Neural progenitor cell (in vitro differentiated cells): ENCODE data around the gene SPTBN4. TPM values are rescaled to one million over a fixed set of nuclear protein-coding genes. Genes with fewer than 3 reads are reported as not detected.
"Not testable (repeated sequence)": the region's sequence is repeated elsewhere in the genome, so short reads cannot be mapped to it uniquely, and the experiment has no call there.

Experiments used
- DNase-seq: peaks from one replicate; pipeline ENCODE4 v3.0.0-alpha.2; 2016; ENCODE audit warnings: low spot score
- H2AFZ ChIP-seq: fragments of 200-600 bp; sonication (generic); replicated peaks from 2 replicates; pipeline ENCODE4 v1.6.1; 2016; ENCODE audit warnings: antibody characterized with exemption
- H3F3A ChIP-seq: fragments of 200-600 bp; sonication (generic); 2 replicates; pipeline ENCODE4 v1.6.1; 2016; ENCODE audit warnings: antibody characterized with exemption, low read depth
- H3K27ac ChIP-seq: fragments of 200-600 bp; sonication (generic); 2 replicates; pipeline ENCODE4 v1.5.1; 2016; ENCODE audit warnings: mild to moderate bottlenecking
- H3K27me3 ChIP-seq: fragments of 200-600 bp; sonication (generic); 2 replicates; pipeline ENCODE4 v1.6.1; 2016; ENCODE audit warnings: mild to moderate bottlenecking, moderate library complexity
- H3K36me3 ChIP-seq: fragments of 200-600 bp; sonication (generic); 2 replicates; pipeline ENCODE4 v1.5.1; 2016
- H3K4me1 ChIP-seq: fragments of 200-600 bp; sonication (generic); 2 replicates; pipeline ENCODE4 v1.6.1; 2016; ENCODE audit warnings: mixed run types
- H3K4me2 ChIP-seq: fragments of 200-600 bp; sonication (generic); 2 replicates; pipeline ENCODE4 v1.6.1; 2016
- H3K4me3 ChIP-seq: fragments of 200-600 bp; sonication (generic); 2 replicates; pipeline ENCODE4 v1.5.1; 2016
- H3K79me2 ChIP-seq: fragments of 200-600 bp; sonication (generic); 2 replicates; pipeline ENCODE4 v1.6.1; 2016; ENCODE audit warnings: low read depth
- H3K9ac ChIP-seq: fragments of 200-600 bp; sonication (generic); 2 replicates; pipeline ENCODE4 v1.6.1; 2016
- H3K9me3 ChIP-seq: fragments of 200-600 bp; sonication (generic); 2 replicates; pipeline ENCODE4 v1.5.1; 2016; ENCODE audit warnings: low read depth
- H4K20me1 ChIP-seq: fragments of 200-600 bp; sonication (generic); 2 replicates; pipeline ENCODE4 v1.6.1; 2016; ENCODE audit warnings: low read depth
- H3K27ac Mint-ChIP-seq: 3 replicates; pipeline ENCODE4 v1.8.0; 2021; ENCODE audit warnings: mixed read lengths
- H3K27me3 Mint-ChIP-seq: 2 replicates; pipeline ENCODE4 v1.8.0; 2022; ENCODE audit warnings: low read depth, mild to moderate bottlenecking, inconsistent platforms, moderate library complexity, mixed read lengths; ENCODE audit not compliant: insufficient read depth
- H3K36me3 Mint-ChIP-seq: 3 replicates; pipeline ENCODE4 v1.8.0; 2021; ENCODE audit warnings: mixed read lengths
- H3K4me1 Mint-ChIP-seq: 3 replicates; pipeline ENCODE4 v1.8.0; 2021; ENCODE audit warnings: mixed read lengths
- H3K4me3 Mint-ChIP-seq: 3 replicates; pipeline ENCODE4 v1.8.0; 2021; ENCODE audit warnings: mild to moderate bottlenecking, moderate library complexity, mixed read lengths
- H3K9me3 Mint-ChIP-seq: 3 replicates; pipeline ENCODE4 v1.8.0; 2020; ENCODE audit warnings: mixed read lengths
- CTCF ChIP-seq: fragments of 200-600 bp; sonication (generic); IDR thresholded peaks from 2 replicates; pipeline ENCODE4 v1.5.1; 2017; ENCODE audit warnings: antibody characterized with exemption, mild to moderate bottlenecking
- EZH2 ChIP-seq: fragments of 200-600 bp; sonication (generic); IDR thresholded peaks from 2 replicates; pipeline ENCODE4 v1.6.1; 2017; ENCODE audit warnings: antibody characterized with exemption, mild to moderate bottlenecking, moderate library complexity
- EZH2phosphoT487 ChIP-seq: fragments of 200-600 bp; sonication (generic); IDR thresholded peaks from 2 replicates; pipeline ENCODE4 v1.6.1; 2017; ENCODE audit warnings: antibody characterized with exemption
- total RNA-seq: library from RNA; depleted of rRNA; stranded (reverse); fragments of >200 nt; gene quantifications from 2 replicates; pipeline ENCODE4 v1.2.3, GENCODE V29; 2015; ENCODE audit warnings: low replicate concordance

Gene SPTBN4
- total RNA-seq, 1 donor from 2014 or later, result 2.5 TPM

GRCh38 chr19:40534148-40534547 lies 67.3 kb downstream of the SPTBN4 start:
- Histone ChIP-seq H3K4me3 (no peak overlapping the region), H3K36me3 (no peaks in the 10 kb centered on the region), H3K4me1 (peaks cover 8% of the 10 kb centered on the region), H3K27ac (no peak overlapping the region), H3K79me2 (no peaks in the 10 kb centered on the region), H3F3A (peaks cover 8% of the 10 kb centered on the region), H3K4me2 (no peak overlapping the region), H3K9ac (no peak overlapping the region), H2AFZ (no peak overlapping the region), H3K27me3 (peaks cover 19% of the 10 kb centered on the region), H4K20me1 (peaks cover 3% of the 10 kb centered on the region), H3K9me3 (no peaks in the 10 kb centered on the region)
- Mint-ChIP-seq H3K4me3 (no peak overlapping the region), H3K27ac (no peak overlapping the region), H3K4me1 (peaks cover 12% of the 10 kb centered on the region), H3K36me3 (no peaks in the 10 kb centered on the region), H3K9me3 (no peaks in the 10 kb centered on the region), H3K27me3 (peaks cover 18% of the 10 kb centered on the region)
- no peak for DNase-seq
- TF ChIP-seq CTCF, result no peak
- TF ChIP-seq EZH2phosphoT487, result no peak
- no peak for TF ChIP-seq EZH2

GRCh38 chr19:40539070-40539469 lies 72.3 kb downstream of the SPTBN4 start:
- H3K27me3 ChIP-seq, result peaks cover 3% of the 10 kb centered on the region
- H3K9ac ChIP-seq, result no peak overlapping the region
- Mint-ChIP-seq H3K27ac (no peak overlapping the region), H3K27me3 (peaks cover 11% of the 10 kb centered on the region), H3K4me3 (no peak overlapping the region), H3K4me1 (no peaks in the 10 kb centered on the region), H3K36me3 (no peaks in the 10 kb centered on the region), H3K9me3 (no peaks in the 10 kb centered on the region)
- no peak overlapping the region for H3K4me2 ChIP-seq
- H2AFZ ChIP-seq, result no peak overlapping the region
- no peak for DNase-seq
- no peaks in the 10 kb centered on the region for H3K36me3 ChIP-seq
- no peaks in the 10 kb centered on the region for H3F3A ChIP-seq
- TF ChIP-seq EZH2, result no peak
- TF ChIP-seq CTCF, result no peak
- TF ChIP-seq EZH2phosphoT487, result no peak
- H3K9me3 ChIP-seq, result no peaks in the 10 kb centered on the region
- no peaks in the 10 kb centered on the region for H4K20me1 ChIP-seq
- no peaks in the 10 kb centered on the region for H3K4me1 ChIP-seq
- H3K27ac ChIP-seq, result no peak overlapping the region
- no peaks in the 10 kb centered on the region for H3K79me2 ChIP-seq
- H3K4me3 ChIP-seq, result no peak overlapping the region

- Histone ChIP-seq H3K27me3 (peaks cover 6% of the 10 kb centered on the region), H3K79me2 (no peaks in the 10 kb centered on the region), H3K9me3 (no peaks in the 10 kb centered on the region), H3K36me3 (no peaks in the 10 kb centered on the region), H4K20me1 (no peaks in the 10 kb centered on the region), H3K4me2 (no peak overlapping the region), H3K4me1 (no peaks in the 10 kb centered on the region), H3F3A (no peaks in the 10 kb centered on the region), H2AFZ (no peak overlapping the region), H3K9ac (no peak overlapping the region), H3K27ac (no peak overlapping the region), H3K4me3 (no peak overlapping the region)
- Mint-ChIP-seq H3K36me3 (no peaks in the 10 kb centered on the region), H3K4me1 (no peaks in the 10 kb centered on the region), H3K27ac (no peak overlapping the region), H3K27me3 (peaks cover 14% of the 10 kb centered on the region), H3K9me3 (peaks cover 3% of the 10 kb centered on the region), H3K4me3 (no peak overlapping the region)
- TF ChIP-seq EZH2 (no peak), EZH2phosphoT487 (no peak)
- DNase-seq, result no peak
Observed at GRCh38 chr19:40542202-40542859, 75.5 kb downstream of the SPTBN4 start.

GRCh38 chr19:40543029-40543597 lies 76.3 kb downstream of the SPTBN4 start:
- no peak overlapping the region for H3K4me3 Mint-ChIP-seq
- no peak for DNase-seq
- Histone ChIP-seq H3F3A (no peaks in the 10 kb centered on the region), H4K20me1 (no peaks in the 10 kb centered on the region), H2AFZ (no peak overlapping the region), H3K4me1 (no peaks in the 10 kb centered on the region), H3K4me2 (no peak overlapping the region), H3K9me3 (no peaks in the 10 kb centered on the region), H3K27ac (no peak overlapping the region), H3K36me3 (no peaks in the 10 kb centered on the region), H3K9ac (no peak overlapping the region), H3K4me3 (no peak overlapping the region), H3K79me2 (no peaks in the 10 kb centered on the region), H3K27me3 (peaks cover 14% of the 10 kb centered on the region)
- H3K27ac Mint-ChIP-seq, result no peak overlapping the region
- TF ChIP-seq EZH2, result no peak
- no peak for TF ChIP-seq CTCF
- TF ChIP-seq EZH2phosphoT487, result no peak
- H3K27me3 Mint-ChIP-seq, result peaks cover 15% of the 10 kb centered on the region
- no peaks in the 10 kb centered on the region for H3K36me3 Mint-ChIP-seq
- no peaks in the 10 kb centered on the region for H3K4me1 Mint-ChIP-seq
- H3K9me3 Mint-ChIP-seq, result peaks cover 3% of the 10 kb centered on the region

- not testable (repeated sequence) for H3K36me3 Mint-ChIP-seq, H3K27ac ChIP-seq, H3K4me1 ChIP-seq, H3K79me2 ChIP-seq, DNase-seq, H3K36me3 ChIP-seq, H4K20me1 ChIP-seq, H3K9me3 Mint-ChIP-seq, H3K27ac Mint-ChIP-seq, H2AFZ ChIP-seq, H3K9me3 ChIP-seq, H3F3A ChIP-seq, H3K4me3 ChIP-seq, H3K4me2 ChIP-seq, H3K9ac ChIP-seq, H3K4me1 Mint-ChIP-seq
- H3K27me3 ChIP-seq, result peaks cover 42% of the 10 kb centered on the region
- Mint-ChIP-seq H3K4me3 (peak overlapping the region; percentile 24), H3K27me3 (peaks cover 26% of the 10 kb centered on the region)
Observed at GRCh38 chr19:40546153-40546841, 79.5 kb downstream of the SPTBN4 start.
